ENCODE data around the gene DCLK1.

GRCh38 chr13:35793823-35794222 is 337.4 kb downstream of the DCLK1 start:
- TF ChIP-seq CTCF (conservative IDR thresholded peaks at IDR 0.05) (no peak), EZH2 (IDR thresholded peaks at IDR 0.05; ENCODE audit: low read depth) (no peak)
